RWPE2 (cell line): Measurements from ENCODE around the gene KCNJ11.

Source experiments
- ATAC-seq: fragments of 200-7000 bp; cut with Tn5 transposase; 3 replicates; pipeline ENCODE4 v1.9.1; 2021; ENCODE audit warnings: low read depth
- DNase-seq: peaks from one replicate; pipeline ENCODE4 v3.0.0-alpha.2; 2020; ENCODE audit warnings: low spot score
- H3K27ac ChIP-seq: fragments of 450-650 bp; 2 replicates; pipeline ENCODE4 v1.5.1; 2017; ENCODE audit warnings: mild to moderate bottlenecking; ENCODE audit not compliant: poor library complexity, severe bottlenecking
- H3K27me3 ChIP-seq: fragments of 250-450 bp; sonication (Bioruptor Pico); 2 replicates; pipeline ENCODE4 v1.5.1; 2021; ENCODE audit warnings: mild to moderate bottlenecking, moderate library complexity; ENCODE audit not compliant: insufficient read depth, poor library complexity, severe bottlenecking
- H3K36me3 ChIP-seq: fragments of 250-450 bp; sonication (Bioruptor Pico); 2 replicates; pipeline ENCODE4 v1.5.1; 2020; ENCODE audit warnings: low read depth, mild to moderate bottlenecking, moderate library complexity
- H3K4me1 ChIP-seq: fragments of 250-450 bp; sonication (Bioruptor Pico); 2 replicates; pipeline ENCODE4 v1.5.1; 2021; ENCODE audit warnings: mild to moderate bottlenecking, moderate library complexity; ENCODE audit not compliant: insufficient read depth, poor library complexity, severe bottlenecking
- H3K4me3 ChIP-seq: fragments of 250-450 bp; sonication (Bioruptor Pico); 2 replicates; pipeline ENCODE4 v1.5.1; 2021; ENCODE audit warnings: mild to moderate bottlenecking, moderate library complexity; ENCODE audit not compliant: severe bottlenecking
- H3K9me3 ChIP-seq: fragments of 250-450 bp; sonication (Bioruptor Pico); 2 replicates; pipeline ENCODE4 v1.5.1; 2021; ENCODE audit warnings: mild to moderate bottlenecking, moderate library complexity; ENCODE audit not compliant: severe bottlenecking
- TF ChIP-seq, protein P1 (sequence below): fragments of 450-650 bp; IDR thresholded peaks from one replicate; pipeline ENCODE4 v1.5.1; 2017; ENCODE audit warnings: mild to moderate bottlenecking, moderate library complexity; ENCODE audit not compliant: poor library complexity, severe bottlenecking

Gene KCNJ11

GRCh38 chr11:17382046-17382728, 6.3 kb downstream of the KCNJ11 start:
- no peaks in the 10 kb centered on the region for H3K36me3 ChIP-seq
- TF ChIP-seq, protein P1, sequence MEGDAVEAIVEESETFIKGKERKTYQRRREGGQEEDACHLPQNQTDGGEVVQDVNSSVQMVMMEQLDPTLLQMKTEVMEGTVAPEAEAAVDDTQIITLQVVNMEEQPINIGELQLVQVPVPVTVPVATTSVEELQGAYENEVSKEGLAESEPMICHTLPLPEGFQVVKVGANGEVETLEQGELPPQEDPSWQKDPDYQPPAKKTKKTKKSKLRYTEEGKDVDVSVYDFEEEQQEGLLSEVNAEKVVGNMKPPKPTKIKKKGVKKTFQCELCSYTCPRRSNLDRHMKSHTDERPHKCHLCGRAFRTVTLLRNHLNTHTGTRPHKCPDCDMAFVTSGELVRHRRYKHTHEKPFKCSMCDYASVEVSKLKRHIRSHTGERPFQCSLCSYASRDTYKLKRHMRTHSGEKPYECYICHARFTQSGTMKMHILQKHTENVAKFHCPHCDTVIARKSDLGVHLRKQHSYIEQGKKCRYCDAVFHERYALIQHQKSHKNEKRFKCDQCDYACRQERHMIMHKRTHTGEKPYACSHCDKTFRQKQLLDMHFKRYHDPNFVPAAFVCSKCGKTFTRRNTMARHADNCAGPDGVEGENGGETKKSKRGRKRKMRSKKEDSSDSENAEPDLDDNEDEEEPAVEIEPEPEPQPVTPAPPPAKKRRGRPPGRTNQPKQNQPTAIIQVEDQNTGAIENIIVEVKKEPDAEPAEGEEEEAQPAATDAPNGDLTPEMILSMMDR, result no peak
- ATAC-seq (no peak), DNase-seq (no peak)
- no peaks in the 10 kb centered on the region for H3K9me3 ChIP-seq
- H3K4me3 ChIP-seq, result no peak overlapping the region
- H3K4me1 ChIP-seq, result no peaks in the 10 kb centered on the region
- no peaks in the 10 kb centered on the region for H3K27me3 ChIP-seq
- no peak overlapping the region for H3K27ac ChIP-seq

- TF ChIP-seq, protein P1, result no peak
- Histone ChIP-seq H3K9me3 (no peaks in the 10 kb centered on the region), H3K4me1 (no peaks in the 10 kb centered on the region), H3K27me3 (no peaks in the 10 kb centered on the region), H3K27ac (no peak overlapping the region), H3K4me3 (no peak overlapping the region), H3K36me3 (no peaks in the 10 kb centered on the region)
- DNase-seq, result no peak
- ATAC-seq, result no peak
These were observed 7.3 kb downstream of the KCNJ11 start for GRCh38 chr11:17381156-17381555.

GRCh38 chr11:17379383-17380180, 8.9 kb downstream of the KCNJ11 start:
- ATAC-seq (no peak), DNase-seq (no peak)
- TF ChIP-seq, protein P1, result no peak
- Histone ChIP-seq H3K27ac (no peak overlapping the region), H3K27me3 (no peaks in the 10 kb centered on the region), H3K4me1 (no peaks in the 10 kb centered on the region), H3K9me3 (no peaks in the 10 kb centered on the region), H3K4me3 (no peak overlapping the region), H3K36me3 (no peaks in the 10 kb centered on the region)

GRCh38 chr11:17378655-17379054, 9.8 kb downstream of the KCNJ11 start:
- Histone ChIP-seq H3K36me3 (no peaks in the 10 kb centered on the region), H3K4me1 (no peaks in the 10 kb centered on the region), H3K9me3 (peaks cover 1% of the 10 kb centered on the region), H3K27me3 (no peaks in the 10 kb centered on the region), H3K4me3 (no peak overlapping the region), H3K27ac (no peak overlapping the region)
- TF ChIP-seq, protein P1, result no peak
- no peak for DNase-seq
- no peak for ATAC-seq

DNA sequence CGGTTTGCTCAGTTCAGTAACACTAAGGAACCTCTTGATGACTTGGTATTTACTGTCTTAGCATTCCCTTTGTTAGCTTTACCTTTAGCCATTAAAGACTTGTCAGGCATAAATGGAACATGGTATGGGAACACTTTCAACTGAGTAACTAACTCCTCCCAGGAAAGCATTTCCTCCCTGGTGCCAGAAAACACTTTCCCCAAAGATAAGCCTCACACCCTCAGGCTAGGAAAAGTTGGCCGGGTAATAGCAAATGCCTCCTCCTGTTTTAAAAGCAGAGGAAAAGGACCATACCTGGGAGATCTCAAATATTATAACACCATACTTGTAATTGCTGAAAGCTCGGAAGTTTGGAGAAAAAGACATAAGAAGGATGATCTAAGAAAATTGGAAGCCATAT, 12.0 kb downstream of the KCNJ11 start:
- TF ChIP-seq, protein P1, result no peak
- no peaks in the 10 kb centered on the region for H3K27me3 ChIP-seq
- no peak overlapping the region for H3K27ac ChIP-seq
- DNase-seq, result no peak
- H3K9me3 ChIP-seq, result peaks cover 10% of the 10 kb centered on the region
- peaks cover 13% of the 10 kb centered on the region for H3K36me3 ChIP-seq
- H3K4me1 ChIP-seq, result no peaks in the 10 kb centered on the region
- H3K4me3 ChIP-seq, result no peak overlapping the region
- ATAC-seq, result no peak
